Measurements from ENCODE around the gene PRR36. TPM values are rescaled to one million over a fixed set of nuclear protein-coding genes. Genes with fewer than 3 reads are reported as not detected.

PRR36 gene
- total RNA-seq, 4 donors from 2014 or later: not detected

DNA sequence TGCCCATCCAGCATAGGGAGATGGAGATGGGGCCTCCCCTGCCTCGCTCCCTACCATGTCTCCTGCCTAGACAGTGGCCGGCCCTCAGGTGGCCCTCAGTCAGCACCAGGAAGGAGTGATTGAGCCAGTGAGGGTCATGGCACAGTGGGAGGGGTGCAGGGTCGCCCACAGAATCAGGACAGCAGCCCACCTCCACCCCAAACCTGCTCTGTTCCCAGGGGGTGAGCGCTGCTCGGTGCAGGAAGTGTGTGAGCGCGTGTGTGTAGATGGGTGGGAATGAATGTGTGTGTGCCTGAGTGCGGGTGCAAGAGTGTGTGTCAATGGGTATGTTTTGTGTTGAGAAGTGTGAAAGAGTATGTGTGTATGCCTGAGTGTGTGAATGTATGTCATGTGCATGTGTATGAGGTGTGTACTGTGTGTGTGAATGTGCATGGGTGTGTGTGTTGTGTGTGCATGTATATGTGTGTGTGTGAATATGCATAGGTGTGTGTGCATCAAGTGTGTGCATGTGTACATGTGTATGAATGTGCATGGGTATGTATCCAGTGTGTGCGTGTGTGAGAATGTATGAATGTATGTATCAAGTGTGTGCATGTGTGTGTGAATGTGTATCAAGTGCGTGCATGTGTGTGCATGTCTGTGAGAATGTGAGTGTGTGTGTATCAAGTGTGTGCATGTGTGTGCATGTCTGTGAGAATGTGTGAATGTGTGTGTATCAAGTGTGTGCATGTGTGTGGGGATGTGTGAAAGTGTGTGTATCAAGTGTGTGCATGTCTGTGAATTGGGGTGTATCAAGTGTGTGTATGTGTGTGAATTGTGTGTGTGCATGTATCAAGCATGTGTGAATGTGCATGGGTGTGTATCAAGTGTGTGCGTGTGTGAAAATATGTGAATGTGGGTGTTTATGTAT, 32.2 kb downstream of the PRR36 start:
- TF ChIP-seq, protein P1, sequence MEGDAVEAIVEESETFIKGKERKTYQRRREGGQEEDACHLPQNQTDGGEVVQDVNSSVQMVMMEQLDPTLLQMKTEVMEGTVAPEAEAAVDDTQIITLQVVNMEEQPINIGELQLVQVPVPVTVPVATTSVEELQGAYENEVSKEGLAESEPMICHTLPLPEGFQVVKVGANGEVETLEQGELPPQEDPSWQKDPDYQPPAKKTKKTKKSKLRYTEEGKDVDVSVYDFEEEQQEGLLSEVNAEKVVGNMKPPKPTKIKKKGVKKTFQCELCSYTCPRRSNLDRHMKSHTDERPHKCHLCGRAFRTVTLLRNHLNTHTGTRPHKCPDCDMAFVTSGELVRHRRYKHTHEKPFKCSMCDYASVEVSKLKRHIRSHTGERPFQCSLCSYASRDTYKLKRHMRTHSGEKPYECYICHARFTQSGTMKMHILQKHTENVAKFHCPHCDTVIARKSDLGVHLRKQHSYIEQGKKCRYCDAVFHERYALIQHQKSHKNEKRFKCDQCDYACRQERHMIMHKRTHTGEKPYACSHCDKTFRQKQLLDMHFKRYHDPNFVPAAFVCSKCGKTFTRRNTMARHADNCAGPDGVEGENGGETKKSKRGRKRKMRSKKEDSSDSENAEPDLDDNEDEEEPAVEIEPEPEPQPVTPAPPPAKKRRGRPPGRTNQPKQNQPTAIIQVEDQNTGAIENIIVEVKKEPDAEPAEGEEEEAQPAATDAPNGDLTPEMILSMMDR (IDR thresholded peaks at IDR 0.05): no peak
- TF ChIP-seq POLR2A (IDR thresholded peaks at IDR 0.05): no peak
- no peaks in the 10 kb centered on the region for H3K9me3 ChIP-seq
- H3K27me3 ChIP-seq: no peaks in the 10 kb centered on the region
- H3K36me3 ChIP-seq: no peaks in the 10 kb centered on the region
- no peaks in the 10 kb centered on the region for H3K4me1 ChIP-seq
- H3K4me3 ChIP-seq: no peak overlapping the region
- DNase-seq: no peak
- H3K27ac ChIP-seq: no peak overlapping the region

DNA sequence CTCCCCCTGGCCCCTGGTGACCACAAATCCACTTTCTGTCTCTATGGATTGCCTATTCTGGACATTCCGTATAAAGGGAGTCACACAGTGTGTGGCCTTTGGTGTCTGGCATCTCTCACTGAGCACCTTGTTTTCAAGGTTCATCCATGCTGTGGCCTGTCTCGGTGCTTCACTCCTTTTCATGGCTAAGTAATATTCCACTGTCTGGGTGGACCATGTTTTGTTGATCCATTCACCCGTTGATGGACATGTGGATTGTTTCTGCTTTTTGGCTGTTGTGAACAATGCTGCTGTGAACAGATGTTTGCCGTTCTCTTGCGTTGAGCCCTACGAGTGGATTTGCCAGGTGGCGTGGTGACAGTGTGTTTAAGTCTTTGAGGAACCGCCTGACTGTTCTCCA, 33.6 kb downstream of the PRR36 start:
- TF ChIP-seq, protein P1 (IDR thresholded peaks at IDR 0.05): no peak
- no peak for TF ChIP-seq POLR2A (IDR thresholded peaks at IDR 0.05)
- Histone ChIP-seq H3K4me1 (no peaks in the 10 kb centered on the region), H3K4me3 (no peak overlapping the region), H3K27me3 (no peaks in the 10 kb centered on the region), H3K36me3 (no peaks in the 10 kb centered on the region), H3K27ac (no peak overlapping the region), H3K9me3 (no peaks in the 10 kb centered on the region)
- DNase-seq: no peak

DNA sequence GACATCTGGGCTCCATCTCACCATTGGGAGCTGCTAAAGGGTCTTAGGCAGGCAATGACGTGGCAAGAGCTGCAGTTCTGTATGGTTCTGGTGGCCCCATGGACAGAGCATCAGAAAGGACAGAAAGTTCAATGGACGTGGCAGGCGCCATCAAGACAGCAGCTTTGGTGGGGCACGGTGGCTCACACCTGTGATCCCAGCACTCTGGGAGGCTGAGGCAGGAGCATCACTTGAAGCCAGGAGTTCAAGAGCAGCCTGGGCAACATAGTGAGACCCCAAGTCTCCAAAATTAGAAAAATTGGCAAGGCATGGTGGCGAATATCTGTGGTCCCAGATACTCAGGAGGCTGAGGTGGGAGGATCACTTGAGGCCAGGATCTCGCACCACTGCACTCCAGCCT, 34.7 kb downstream of the PRR36 start:
- no peaks in the 10 kb centered on the region for H3K36me3 ChIP-seq
- no peaks in the 10 kb centered on the region for H3K9me3 ChIP-seq
- H3K4me1 ChIP-seq: no peaks in the 10 kb centered on the region
- DNase-seq: no peak
- H3K27ac ChIP-seq: no peak overlapping the region
- H3K27me3 ChIP-seq: no peaks in the 10 kb centered on the region
- TF ChIP-seq, protein P1 (IDR thresholded peaks at IDR 0.05): no peak
- no peak for TF ChIP-seq POLR2A (IDR thresholded peaks at IDR 0.05)
- H3K4me3 ChIP-seq: no peak overlapping the region

DNA sequence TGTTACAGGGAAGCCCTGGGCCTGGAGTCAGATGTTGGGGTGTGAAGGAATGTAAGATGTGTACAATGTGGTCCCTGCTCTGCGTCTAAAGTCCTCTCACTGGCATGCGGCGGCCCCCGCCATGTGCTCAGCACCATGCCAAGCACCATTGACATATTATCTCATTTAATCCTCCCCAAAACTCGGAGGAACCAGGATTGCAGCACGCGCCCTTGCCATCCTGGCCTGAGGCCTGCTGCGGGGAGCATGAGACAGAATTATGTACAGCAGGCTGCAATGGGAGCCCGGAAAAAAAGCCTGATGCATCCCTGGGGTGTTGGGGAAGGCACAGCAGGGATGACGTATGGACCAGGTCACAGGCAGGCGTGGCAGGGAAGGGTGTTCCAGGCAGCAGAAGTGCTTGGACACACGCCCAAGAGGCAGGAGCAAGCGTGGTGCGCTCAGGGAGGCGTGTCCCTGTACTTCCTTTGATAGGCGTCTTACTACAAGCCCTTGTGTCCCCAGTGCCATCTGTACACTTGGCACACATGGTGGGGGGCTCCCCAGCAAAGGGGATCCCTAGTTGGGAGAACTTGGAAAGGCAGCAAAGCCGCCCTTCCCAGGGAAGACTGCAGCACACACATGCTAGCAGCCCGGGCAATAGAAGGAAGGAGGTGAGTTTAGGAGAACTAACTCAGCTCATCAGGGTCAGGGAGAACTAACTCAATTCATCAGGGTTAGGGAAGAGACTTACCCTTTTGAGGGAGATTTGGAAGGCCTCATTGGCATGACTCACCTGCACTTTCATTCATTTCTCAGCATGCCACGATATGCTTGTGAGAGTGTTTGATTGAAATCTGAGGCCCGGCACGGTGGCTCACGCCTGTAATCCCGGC, 40.7 kb downstream of the PRR36 start:
- no peaks in the 10 kb centered on the region for H3K27me3 ChIP-seq
- no peaks in the 10 kb centered on the region for H3K36me3 ChIP-seq
- H3K27ac ChIP-seq: peak overlapping the region in 2 of 4 donors; percentile 50 to 60
- no peak overlapping the region for H3K4me3 ChIP-seq
- TF ChIP-seq, protein P1 (IDR thresholded peaks at IDR 0.05): no peak
- no peak for TF ChIP-seq POLR2A (IDR thresholded peaks at IDR 0.05)
- peaks cover 0 to 40% (median 2%) of the 10 kb centered on the region in 4 donors for H3K4me1 ChIP-seq
- peak in 2 of 3 donors; percentile 88 to 91 for DNase-seq
- H3K9me3 ChIP-seq: no peaks in the 10 kb centered on the region

DNA sequence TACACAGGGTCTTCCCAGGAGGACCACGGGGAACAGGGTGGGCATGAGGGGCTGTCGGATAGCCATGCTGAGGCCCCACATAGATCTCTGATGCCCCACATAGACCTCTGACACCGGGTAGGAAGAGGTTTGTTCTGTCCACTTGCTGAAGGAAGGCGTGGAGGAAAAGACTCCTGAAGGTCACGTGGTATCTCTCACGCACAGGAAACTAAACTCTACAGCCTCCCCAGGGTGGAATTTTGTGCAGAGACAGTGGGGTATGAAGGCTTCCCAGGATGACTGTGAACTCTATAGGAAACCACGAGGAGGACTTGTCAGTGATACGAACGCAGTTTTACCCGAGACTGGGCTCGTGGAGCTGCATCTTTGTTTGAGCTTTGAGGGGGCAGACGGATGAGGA, 41.4 kb downstream of the PRR36 start:
- peaks cover 0 to 40% (median 2%) of the 10 kb centered on the region in 4 donors for H3K4me1 ChIP-seq
- no peaks in the 10 kb centered on the region for H3K9me3 ChIP-seq
- H3K4me3 ChIP-seq: no peak overlapping the region
- TF ChIP-seq, protein P1 (IDR thresholded peaks at IDR 0.05): no peak
- no peak for TF ChIP-seq POLR2A (IDR thresholded peaks at IDR 0.05)
- no peaks in the 10 kb centered on the region for H3K36me3 ChIP-seq
- no peak for DNase-seq
- peak overlapping the region in 2 of 4 donors; percentile 50 to 60 for H3K27ac ChIP-seq
- no peaks in the 10 kb centered on the region for H3K27me3 ChIP-seq

Measured in Peyer's patch (tissue), 4 donors.